AG04449 (cell line): ENCODE measurements around the gene R3HDM4.
"Not testable (repeated sequence)": the region's sequence is repeated elsewhere in the genome, so short reads cannot be mapped to it uniquely, and the experiment has no call there.

Source experiments
- CTCF ChIA-PET: fragments of 350-600 bp; formaldehyde crosslinking; extraction: SDS; loops from one replicate; lab custom pipeline; 2021; ENCODE audit warnings: antibody characterized with exemption; lab: Yijun Ruan, JAX
- POLR2A ChIA-PET: fragments of 400-600, 350-600 bp; formaldehyde crosslinking; extraction: SDS; loops from one replicate; lab custom pipeline; 2020; ENCODE audit warnings: antibody characterized with exemption, inconsistent platforms; lab: Yijun Ruan, JAX
- DNase-seq: peaks from one replicate; pipeline ENCODE4 v3.0.0-alpha.2; 2010; ENCODE audit warnings: low read depth, low spot score
- H3K4me3 ChIP-seq: 2 replicates; pipeline ENCODE4 v1.5.1; 2011; ENCODE audit warnings: low read depth, mild to moderate bottlenecking, control low read depth, low read length
- TF ChIP-seq, protein P1 (sequence below): IDR thresholded peaks from one replicate; pipeline ENCODE4 v1.5.1; 2011; ENCODE audit warnings: mild to moderate bottlenecking, moderate library complexity, low read length, control low read depth, inconsistent platforms; ENCODE audit not compliant: insufficient read depth; ENCODE audit errors: missing control alignments

Gene R3HDM4

DNA sequence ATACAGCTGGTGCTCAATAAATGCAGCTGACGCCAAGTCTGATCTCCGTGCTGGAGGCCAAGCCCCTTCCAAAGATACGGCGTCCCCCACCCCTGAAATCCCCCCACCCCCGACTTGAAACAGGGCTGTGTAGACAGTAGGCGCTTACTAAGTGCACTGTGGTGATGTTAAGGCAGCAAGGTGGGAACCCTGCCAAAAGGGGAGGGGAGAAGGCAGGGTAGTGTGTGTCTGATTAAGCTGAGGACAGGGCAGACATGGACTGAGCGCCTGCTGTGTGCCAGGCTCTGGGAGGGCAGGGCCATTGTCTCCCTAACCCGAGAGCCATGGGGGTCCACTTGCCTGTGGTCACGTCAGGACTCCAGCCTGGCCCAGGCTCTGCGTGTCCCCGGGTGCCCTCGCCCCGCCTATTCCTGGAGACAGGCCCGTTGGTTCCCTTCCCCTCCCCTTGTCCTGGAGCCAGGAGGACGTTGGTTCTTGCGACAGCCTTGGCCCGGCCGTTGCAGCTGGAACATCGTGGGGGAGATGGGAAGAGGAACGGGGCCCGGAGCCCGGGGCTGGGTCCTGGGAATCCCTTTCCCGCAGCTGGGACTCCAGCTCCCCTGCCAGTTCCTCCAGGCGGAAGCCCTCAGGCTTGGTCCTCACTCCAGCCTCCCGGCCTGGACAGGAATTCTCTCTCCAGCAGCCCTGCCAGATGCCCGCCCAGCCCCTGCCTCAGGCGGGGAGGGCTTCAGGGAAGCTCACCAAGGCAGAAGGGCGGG lies 62.6 kb downstream of the R3HDM4 start:
- ChIA-PET CTCF (interaction anchor here (0.8 to 3.1 kb wide), 7 partner anchors 8 to 73 kb away, joined by 3 to 27 read pairs (median 4); partner anchors contain the start of gene CFD), POLR2A (interaction anchor here (0.8 kb wide), 1 partner anchor 52 kb away, joined by 4 read pairs; no protein-coding TSS in a partner anchor)
- TF ChIP-seq, protein P1, sequence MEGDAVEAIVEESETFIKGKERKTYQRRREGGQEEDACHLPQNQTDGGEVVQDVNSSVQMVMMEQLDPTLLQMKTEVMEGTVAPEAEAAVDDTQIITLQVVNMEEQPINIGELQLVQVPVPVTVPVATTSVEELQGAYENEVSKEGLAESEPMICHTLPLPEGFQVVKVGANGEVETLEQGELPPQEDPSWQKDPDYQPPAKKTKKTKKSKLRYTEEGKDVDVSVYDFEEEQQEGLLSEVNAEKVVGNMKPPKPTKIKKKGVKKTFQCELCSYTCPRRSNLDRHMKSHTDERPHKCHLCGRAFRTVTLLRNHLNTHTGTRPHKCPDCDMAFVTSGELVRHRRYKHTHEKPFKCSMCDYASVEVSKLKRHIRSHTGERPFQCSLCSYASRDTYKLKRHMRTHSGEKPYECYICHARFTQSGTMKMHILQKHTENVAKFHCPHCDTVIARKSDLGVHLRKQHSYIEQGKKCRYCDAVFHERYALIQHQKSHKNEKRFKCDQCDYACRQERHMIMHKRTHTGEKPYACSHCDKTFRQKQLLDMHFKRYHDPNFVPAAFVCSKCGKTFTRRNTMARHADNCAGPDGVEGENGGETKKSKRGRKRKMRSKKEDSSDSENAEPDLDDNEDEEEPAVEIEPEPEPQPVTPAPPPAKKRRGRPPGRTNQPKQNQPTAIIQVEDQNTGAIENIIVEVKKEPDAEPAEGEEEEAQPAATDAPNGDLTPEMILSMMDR = no peak
- DNase-seq = peak; percentile 47
- H3K4me3 ChIP-seq = no peak overlapping the region; the same call in 1 of the 2 replicates

DNA sequence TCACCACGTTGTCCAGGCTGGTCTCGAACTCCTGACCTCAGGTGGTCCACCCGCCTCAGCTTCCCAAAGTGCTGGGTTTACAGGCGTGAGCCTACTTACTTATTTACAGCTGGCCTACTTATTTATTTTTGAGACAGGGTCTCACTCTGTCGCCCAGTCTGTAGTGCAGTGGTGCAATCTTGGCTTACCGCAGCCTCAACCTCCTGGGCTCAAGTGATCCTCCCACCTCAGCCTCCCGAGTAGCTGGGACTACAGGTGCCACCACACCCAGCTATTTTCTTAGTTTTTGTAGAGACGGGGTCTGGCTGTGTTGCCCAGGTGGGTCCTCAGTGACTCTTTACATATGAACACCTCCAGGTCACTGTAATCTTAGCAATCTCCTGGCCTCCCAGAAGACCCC lies 63.8 kb downstream of the R3HDM4 start:
- CTCF ChIA-PET = interaction anchor here (1.0 to 3.1 kb wide), 4 partner anchors 9 to 74 kb away, joined by 3 to 27 read pairs (median 12); partner anchors contain the start of gene CFD
- DNase-seq, H3K4me3 ChIP-seq, POLR2A ChIA-PET: not testable (repeated sequence)

DNA sequence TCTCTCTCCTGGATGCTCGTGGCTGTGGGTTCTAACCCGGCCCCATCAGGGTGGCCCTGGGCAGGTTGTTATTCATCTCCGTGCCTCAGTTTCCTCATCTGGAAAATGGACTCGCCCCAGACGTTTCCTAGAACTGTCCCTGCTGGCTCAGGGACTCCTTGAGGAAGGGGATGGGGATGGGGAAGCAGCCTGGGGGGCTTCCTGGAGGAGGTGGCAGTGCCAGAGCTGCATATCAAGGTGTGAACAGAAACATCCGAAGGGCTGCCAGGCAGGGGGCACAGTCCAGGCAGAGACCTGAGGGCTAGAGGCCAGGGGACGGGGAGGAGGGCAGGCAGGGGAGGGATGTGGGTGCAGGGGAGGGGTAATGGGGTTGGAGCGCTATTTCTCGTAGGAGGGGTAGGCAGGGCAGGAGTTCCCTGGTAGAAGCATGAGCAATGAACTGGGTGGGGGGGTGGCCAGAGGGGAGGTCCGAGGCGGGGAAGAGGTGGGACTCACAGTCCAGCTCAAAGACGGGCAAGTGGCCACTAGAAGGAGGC lies 64.6 kb downstream of the R3HDM4 start:
- CTCF ChIA-PET = interaction anchor here (3.0 to 3.1 kb wide), 2 partner anchors 10 to 16 kb away, joined by 20 to 27 read pairs; partner anchors contain the start of gene CFD

More for the DNA sequence above, 64.6 kb downstream of the R3HDM4 start:
- POLR2A ChIA-PET = no interaction called here
- DNase-seq = no peak
- TF ChIP-seq, protein P1 = no peak
- no peak overlapping the region for H3K4me3 ChIP-seq
